Skin epidermis (tissue), 12 donors: ENCODE measurements around the gene STPG4.

Source experiments
- H3K27ac ChIP-seq, 21 experiments: fragments of 200-600 bp; sonication (generic) in 11 of 21; one replicate each; pipeline ENCODE4 v1.5.0; 2020; ENCODE audit warnings: mild to moderate bottlenecking in 3 of 21, inconsistent platforms in 2 of 21, moderate library complexity in 2 of 21
- H3K4me3 ChIP-seq, 7 experiments: fragments of 200-600 bp; sonication (generic) in 2 of 7; one replicate each; pipeline ENCODE4 v1.5.0; 2020; ENCODE audit warnings: inconsistent platforms in 2 of 7, mild to moderate bottlenecking in 2 of 7, moderate library complexity in 1 of 7

The STPG4 gene

DNA sequence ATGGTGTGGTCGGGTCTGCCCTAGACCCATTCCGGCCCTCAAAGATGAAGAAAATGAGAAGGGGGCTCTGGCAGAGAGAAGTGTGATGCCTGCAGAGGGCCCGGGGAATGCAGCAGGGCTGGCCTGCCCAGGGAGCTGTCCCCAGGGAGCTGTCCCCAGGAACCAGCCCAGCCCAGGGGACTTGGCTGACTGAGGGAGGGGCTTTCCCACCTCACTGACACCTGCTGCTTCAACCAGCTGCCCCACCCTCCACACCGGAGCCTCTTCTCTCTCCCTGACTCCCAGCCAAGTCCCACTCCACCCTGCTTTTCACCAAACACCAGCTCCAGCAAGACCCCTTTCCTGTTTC lies 111.2 kb downstream of the STPG4 start:
- no peak overlapping the region for H3K4me3 ChIP-seq
- H3K27ac ChIP-seq, result peak overlapping the region in 13 of 21 experiments; percentile 2 to 84 (median 61)

- no peak overlapping the region for H3K4me3 ChIP-seq
- peak overlapping the region in 19 of 21 experiments; percentile 9 to 84 (median 59) for H3K27ac ChIP-seq
Observed at GRCh38 chr2:47043142-47043890, 111.8 kb downstream of the STPG4 start.

GRCh38 chr2:47041891-47042684 lies 113.0 kb downstream of the STPG4 start:
- H3K4me3 ChIP-seq, result no peak overlapping the region
- H3K27ac ChIP-seq, result peak overlapping the region in 10 of 21 experiments; percentile 0 to 84 (median 72)

GRCh38 chr2:47041063-47041462 lies 114.0 kb downstream of the STPG4 start:
- Histone ChIP-seq H3K27ac (peak overlapping the region in 6 of 21 experiments; percentile 10 to 76 (median 40)), H3K4me3 (no peak overlapping the region)

DNA sequence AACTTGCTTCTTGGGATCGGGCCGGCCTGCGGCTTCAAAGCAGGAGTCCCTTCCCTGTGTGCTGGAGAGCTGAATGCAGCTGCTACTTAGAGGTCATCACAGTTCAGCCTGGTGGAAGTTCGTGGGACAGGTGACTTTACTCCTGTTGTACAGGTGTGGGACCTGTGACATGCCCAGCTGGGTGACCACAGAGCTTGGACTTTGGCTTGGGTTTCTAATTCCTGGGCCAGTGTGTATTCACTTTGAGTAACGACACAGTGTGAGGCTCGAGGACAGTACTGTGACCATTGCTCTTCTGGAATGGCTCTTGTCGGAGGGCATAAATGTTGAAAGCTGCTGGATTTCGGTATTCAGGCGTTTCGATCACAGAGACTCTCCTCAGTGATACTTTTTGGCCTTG lies 114.5 kb downstream of the STPG4 start:
- peak overlapping the region in 6 of 21 experiments; percentile 10 to 76 (median 40) for H3K27ac ChIP-seq
- no peak overlapping the region for H3K4me3 ChIP-seq

- no peak overlapping the region for H3K4me3 ChIP-seq
Observed at GRCh38 chr2:47039913-47040562, 115.1 kb downstream of the STPG4 start.

DNA sequence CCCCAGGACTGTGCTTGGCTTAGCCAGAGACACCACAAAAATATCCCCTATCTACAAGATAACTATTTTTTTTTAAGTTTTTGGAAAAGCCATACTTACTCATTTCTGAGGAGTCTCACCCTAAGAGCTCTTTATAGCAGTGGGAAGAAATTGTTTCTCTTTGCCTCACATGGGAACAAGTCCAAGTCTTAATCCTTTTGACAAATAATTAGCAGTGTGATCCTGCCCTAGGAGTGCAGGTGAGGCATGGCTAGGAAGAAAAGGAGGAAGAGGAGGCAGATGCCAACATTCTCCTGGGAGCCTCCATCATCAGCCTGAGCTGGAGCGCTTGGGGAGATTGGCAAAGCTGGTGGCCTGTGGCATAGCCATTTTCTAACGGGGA lies 115.6 kb downstream of the STPG4 start:
- peak overlapping the region in 12 of 21 experiments; percentile 1 to 48 (median 22) for H3K27ac ChIP-seq
- H3K4me3 ChIP-seq, result no peak overlapping the region

More at GRCh38 chr2:47039913-47040562, 115.1 kb downstream of the STPG4 start:
- H3K27ac ChIP-seq, result peak overlapping the region in 11 of 21 experiments; percentile 1 to 76 (median 37)

DNA sequence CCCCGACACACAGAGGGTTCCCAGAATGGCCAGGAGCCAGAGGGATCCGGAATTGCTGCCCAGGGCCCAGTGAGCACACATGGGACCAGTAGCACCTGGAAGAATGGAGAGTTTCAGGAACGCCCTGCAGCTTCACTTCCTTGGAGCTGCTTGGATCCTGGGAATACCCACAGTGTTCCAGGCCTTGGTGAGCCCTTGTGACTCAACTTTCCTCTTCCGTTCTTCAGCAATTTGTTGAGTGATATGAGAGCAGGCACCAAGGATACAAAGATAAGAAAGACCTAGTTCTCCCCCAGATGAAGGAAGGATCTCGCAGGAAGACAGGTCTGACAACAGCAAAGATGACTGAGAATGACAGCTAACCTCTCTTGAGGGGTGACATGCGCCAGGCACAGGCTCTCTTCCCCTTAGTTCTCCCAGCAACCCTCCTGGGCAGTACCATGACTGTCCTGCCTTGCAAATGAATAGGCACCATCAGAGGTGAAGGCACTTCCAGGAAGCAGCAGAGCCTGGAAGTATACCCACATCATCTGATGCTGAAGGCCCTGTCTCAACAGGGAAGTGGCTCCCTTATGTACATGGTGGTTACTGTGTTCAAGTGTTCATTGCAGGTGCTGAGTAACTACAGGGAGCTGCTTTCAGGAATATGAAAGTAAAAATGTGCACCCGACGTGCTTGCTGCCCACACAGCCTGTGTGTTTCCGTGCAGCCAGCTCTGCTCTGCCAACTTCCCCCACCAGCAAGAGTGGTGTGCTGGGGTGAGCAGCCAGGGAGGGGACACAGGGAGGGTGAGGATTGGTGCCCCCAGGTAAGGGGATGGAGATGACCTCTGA lies 116.2 kb downstream of the STPG4 start:
- Histone ChIP-seq H3K4me3 (no peak overlapping the region), H3K27ac (peak overlapping the region in 11 of 21 experiments; percentile 1 to 50 (median 36))

DNA sequence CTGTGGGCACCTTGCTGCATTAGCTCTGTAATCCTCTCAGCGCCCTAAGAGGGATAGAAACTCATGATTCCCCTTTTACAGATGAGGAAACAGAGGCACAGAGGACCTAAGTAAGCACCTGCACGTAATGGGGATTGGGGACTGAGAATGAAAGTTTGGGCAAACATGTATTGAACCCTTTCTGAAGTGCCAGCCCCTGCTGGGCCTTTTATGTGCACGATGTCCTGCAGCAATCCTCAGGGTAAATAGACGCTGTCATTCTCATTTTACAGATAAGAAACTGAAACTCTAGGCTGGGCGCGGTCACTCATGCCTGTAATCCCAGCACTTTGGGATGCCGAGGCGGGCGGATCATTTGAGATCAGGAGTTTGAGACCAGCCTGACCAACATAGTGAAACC lies 117.4 kb downstream of the STPG4 start:
- H3K27ac ChIP-seq, result no peak overlapping the region
- no peak overlapping the region for H3K4me3 ChIP-seq
